ENCODE results near the gene BAHCC1. TPM values are rescaled to one million over a fixed set of nuclear protein-coding genes. Genes with fewer than 3 reads are reported as not detected.

BAHCC1 gene
- total RNA-seq, 2 donors from 2014 or later: 41.2 to 69.6 TPM

DNA sequence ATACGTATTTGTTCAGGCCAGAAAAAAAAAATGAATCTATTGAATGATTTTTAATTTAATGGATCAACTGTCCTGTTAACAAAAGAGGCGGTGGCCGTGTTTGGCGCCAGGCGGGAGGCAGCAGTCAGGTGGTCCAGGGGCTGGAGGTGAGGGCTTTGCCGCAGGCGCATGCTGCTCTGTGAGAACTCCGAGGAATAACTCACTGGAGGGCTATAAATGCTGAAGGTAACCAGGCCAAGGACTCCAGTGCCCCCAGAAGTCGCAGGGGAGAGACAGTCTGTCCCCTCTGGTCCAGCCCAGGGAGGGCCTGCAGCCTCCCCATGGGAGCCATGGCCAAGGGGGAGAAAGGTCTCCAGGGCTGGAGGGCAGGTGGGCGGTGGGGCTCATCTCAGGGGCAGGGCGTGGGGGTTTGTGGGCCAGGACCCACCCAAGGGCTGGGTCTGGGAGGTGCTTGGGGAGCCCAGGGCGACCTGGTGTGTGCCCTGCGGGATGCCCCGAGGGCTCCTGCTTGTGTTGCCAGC is 7.1 kb upstream of the BAHCC1 start:
- TF ChIP-seq, protein P1, sequence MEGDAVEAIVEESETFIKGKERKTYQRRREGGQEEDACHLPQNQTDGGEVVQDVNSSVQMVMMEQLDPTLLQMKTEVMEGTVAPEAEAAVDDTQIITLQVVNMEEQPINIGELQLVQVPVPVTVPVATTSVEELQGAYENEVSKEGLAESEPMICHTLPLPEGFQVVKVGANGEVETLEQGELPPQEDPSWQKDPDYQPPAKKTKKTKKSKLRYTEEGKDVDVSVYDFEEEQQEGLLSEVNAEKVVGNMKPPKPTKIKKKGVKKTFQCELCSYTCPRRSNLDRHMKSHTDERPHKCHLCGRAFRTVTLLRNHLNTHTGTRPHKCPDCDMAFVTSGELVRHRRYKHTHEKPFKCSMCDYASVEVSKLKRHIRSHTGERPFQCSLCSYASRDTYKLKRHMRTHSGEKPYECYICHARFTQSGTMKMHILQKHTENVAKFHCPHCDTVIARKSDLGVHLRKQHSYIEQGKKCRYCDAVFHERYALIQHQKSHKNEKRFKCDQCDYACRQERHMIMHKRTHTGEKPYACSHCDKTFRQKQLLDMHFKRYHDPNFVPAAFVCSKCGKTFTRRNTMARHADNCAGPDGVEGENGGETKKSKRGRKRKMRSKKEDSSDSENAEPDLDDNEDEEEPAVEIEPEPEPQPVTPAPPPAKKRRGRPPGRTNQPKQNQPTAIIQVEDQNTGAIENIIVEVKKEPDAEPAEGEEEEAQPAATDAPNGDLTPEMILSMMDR (IDR thresholded peaks at IDR 0.05): no peak
- ATAC-seq (ENCODE audit: insufficient number of reproducible peaks, low FRiP score, low read depth): no peak
- Histone ChIP-seq H3K4me1 (ENCODE audit: control insufficient read depth in 1 of 2, low read depth in 2 of 2) (peaks cover 20 to 55% of the 10 kb centered on the region in 2 donors), H3K36me3 (no peaks in the 10 kb centered on the region), H3K27me3 (replicated peaks; ENCODE audit: insufficient read depth) (no peaks in the 10 kb centered on the region), H3K4me3 (peak overlapping the region; percentile 88), H3K9me3 (no peaks in the 10 kb centered on the region), H3K27ac (peak overlapping the region; percentile 79 to 80)
- no peak for DNase-seq (ENCODE audit: low spot score)

DNA sequence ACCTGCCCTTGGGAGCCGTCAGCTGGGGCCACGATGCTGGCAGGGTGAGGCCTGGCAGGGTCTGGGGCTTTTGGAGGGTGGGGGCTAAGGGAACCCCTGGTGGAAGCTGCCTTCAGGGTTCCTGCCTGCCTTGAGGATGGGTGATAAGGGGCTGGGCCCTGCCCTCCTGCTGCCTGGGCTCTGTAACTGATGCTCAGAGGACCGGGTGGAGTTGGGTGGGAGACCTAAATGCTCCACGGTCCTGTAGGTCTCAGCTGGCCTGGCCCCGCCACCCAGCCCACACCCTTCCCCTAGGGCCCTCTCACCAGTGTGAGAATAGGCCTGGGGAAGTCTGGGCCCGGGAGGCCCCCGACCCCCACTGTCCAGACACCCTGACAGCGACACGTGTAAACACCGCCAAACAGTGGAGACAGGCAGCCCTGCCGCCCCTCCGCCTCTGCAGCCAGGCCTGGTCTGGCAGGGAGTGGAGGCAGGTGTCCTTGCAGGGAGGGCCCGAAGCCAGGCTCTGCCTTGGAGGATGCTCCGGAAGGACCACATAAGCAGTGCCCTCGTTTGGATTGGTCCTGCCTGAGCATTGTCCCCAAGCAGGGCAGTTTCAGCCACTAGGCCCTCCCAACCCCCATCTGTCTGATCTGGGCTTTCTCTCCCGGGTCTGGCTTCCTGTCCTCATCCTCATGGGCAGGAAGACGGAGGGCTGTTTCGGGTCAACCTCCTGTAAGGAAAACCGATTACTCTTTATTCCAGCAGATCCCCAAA is 6.5 kb upstream of the BAHCC1 start:
- no peak for DNase-seq (ENCODE audit: low spot score)
- Histone ChIP-seq H3K27me3 (replicated peaks; ENCODE audit: insufficient read depth) (no peaks in the 10 kb centered on the region), H3K4me1 (ENCODE audit: control insufficient read depth in 1 of 2, low read depth in 2 of 2) (peaks cover 20 to 55% of the 10 kb centered on the region in 2 donors), H3K36me3 (no peaks in the 10 kb centered on the region), H3K27ac (no peak overlapping the region), H3K9me3 (no peaks in the 10 kb centered on the region), H3K4me3 (no peak overlapping the region)
- ATAC-seq (ENCODE audit: insufficient number of reproducible peaks, low FRiP score, low read depth): no peak
- TF ChIP-seq, protein P1 (IDR thresholded peaks at IDR 0.05): no peak

DNA sequence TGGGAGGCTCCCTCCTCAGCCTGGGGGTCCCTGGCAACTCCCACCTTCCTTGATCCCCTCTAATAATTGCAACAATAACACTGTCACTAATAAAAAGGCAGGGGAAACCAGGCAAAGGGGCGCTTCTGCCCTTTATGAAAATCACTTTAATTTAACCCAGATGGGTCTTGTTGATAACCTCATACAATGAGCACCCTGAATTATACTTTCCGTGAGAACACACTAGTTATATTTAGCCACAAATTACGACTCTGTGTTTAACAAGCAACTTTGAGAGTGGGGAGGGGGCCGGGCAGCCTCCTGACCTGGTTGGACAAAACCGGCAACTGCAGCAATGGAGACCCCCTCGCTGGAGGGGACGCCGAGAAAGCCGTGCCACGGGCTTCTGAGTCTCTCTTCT is 5.7 kb upstream of the BAHCC1 start:
- TF ChIP-seq, protein P1 (IDR thresholded peaks at IDR 0.05): no peak
- Histone ChIP-seq H3K27ac (peak overlapping the region; percentile 20 to 93), H3K36me3 (no peaks in the 10 kb centered on the region), H3K27me3 (replicated peaks; ENCODE audit: insufficient read depth) (no peaks in the 10 kb centered on the region), H3K4me1 (ENCODE audit: control insufficient read depth in 1 of 2, low read depth in 2 of 2) (peaks cover 20 to 60% of the 10 kb centered on the region in 2 donors), H3K9me3 (no peaks in the 10 kb centered on the region), H3K4me3 (no peak overlapping the region)
- DNase-seq (ENCODE audit: low spot score) (no peak), ATAC-seq (ENCODE audit: insufficient number of reproducible peaks, low FRiP score, low read depth) (no peak)

DNA sequence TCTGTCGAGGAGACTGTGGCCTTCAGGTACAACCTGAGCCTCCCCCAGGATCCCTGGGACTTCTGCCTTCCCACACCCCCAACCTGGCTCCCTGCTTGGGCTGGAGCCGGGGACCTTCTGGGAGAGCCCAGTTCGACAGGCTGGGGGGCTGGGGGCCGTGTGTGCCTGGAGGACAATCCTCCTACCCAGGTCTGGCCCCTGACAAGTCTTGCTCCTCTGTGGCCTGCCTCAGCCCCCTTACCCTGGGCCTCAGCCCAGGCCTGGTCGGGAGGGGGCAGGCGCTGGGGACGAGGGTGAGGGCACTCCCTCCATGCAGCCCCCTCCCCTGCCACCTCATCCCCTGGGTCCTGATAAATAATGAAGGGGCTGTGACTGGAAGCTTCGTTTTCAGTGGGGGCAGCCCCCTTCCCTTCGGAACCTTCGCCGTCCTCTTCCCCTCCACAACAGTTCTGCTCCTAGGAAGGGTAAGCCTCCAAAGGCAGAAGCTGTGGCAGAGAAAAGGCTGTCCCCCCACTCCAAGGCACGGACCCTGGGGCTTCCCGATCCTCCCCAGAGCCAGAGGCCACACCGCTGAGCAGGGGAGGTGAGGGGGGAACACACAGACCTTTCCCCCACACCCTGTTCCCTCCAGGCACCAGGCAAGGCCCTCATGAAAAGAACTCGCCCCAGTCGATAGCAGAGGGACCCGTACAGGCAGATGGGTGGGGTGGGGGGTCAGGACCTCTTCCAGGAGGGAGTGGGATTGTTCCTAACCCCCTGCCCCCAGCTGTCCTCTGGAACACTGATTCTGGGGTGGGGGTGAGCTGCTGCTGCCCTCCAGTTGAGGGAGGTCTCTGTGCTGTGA is 5.0 kb upstream of the BAHCC1 start:
- H3K4me1 ChIP-seq (ENCODE audit: control insufficient read depth in 1 of 2, low read depth in 2 of 2): peaks cover 20 to 64% of the 10 kb centered on the region in 2 donors

More for the DNA sequence above, 5.0 kb upstream of the BAHCC1 start:
- ATAC-seq (ENCODE audit: insufficient number of reproducible peaks, low FRiP score, low read depth): no peak
- Histone ChIP-seq H3K36me3 (no peaks in the 10 kb centered on the region), H3K27me3 (replicated peaks; ENCODE audit: insufficient read depth) (no peaks in the 10 kb centered on the region), H3K9me3 (no peaks in the 10 kb centered on the region), H3K4me3 (no peak overlapping the region), H3K27ac (peak overlapping the region; percentile 20 to 93)
- DNase-seq (ENCODE audit: low spot score): no peak
- TF ChIP-seq, protein P1 (IDR thresholded peaks at IDR 0.05): no peak
